Adrenal gland (tissue), 12 donors: Measurements from ENCODE around the gene DCTPP1. TPM values are rescaled to one million over a fixed set of nuclear protein-coding genes. Genes with fewer than 3 reads are reported as not detected.

Source experiments
- DNase-seq, 7 donors: peaks; one replicate each; pipeline ENCODE4 v3.0.0-alpha.2; 2019 to 2020
- H3K27ac ChIP-seq, 5 donors: fragments of 200-600 bp; sonication (generic) in 4 of 5; 1 replicate in 3 of 5; 2 replicates in 2 of 5; pipeline versions ENCODE4 v1.5.1 to v1.8.0; 2016 to 2020; ENCODE audit warnings: mild to moderate bottlenecking in 1 of 5
- H3K27me3 ChIP-seq: fragments of 200-600 bp; 2 replicates; pipeline ENCODE4 v1.8.0; 2021
- H3K36me3 ChIP-seq, 2 donors: fragments of 200-600 bp; replicated peaks in 1 of 2; 1 replicate in 1 of 2; 2 replicates in 1 of 2; pipeline versions ENCODE4 v1.5.1 to v1.8.0; 2018 to 2022
- H3K4me1 ChIP-seq, 2 donors: fragments of 200-600 bp; replicated peaks in 1 of 2; 1 replicate in 1 of 2; 2 replicates in 1 of 2; pipeline versions ENCODE4 v1.5.1 to v1.8.0; 2018 to 2021
- H3K4me3 ChIP-seq, 4 donors: fragments of 200-600 bp; sonication (generic) in 3 of 4; one replicate each; pipeline ENCODE4 v1.5.1; 2016 to 2018
- H3K9me3 ChIP-seq, 3 donors: fragments of 200-600 bp; sonication (generic) in 1 of 3; replicated peaks in 1 of 3; 1 replicate in 2 of 3; 2 replicates in 1 of 3; pipeline versions ENCODE4 v1.5.1 to v1.8.0; 2016 to 2021
- CTCF ChIP-seq, 6 experiments: fragments of 450-650 bp in 4 of 6; fragments of 200-600 bp in 2 of 6; sonication (generic) in 1 of 6; IDR thresholded peaks; 1 replicate in 5 of 6; 2 replicates in 1 of 6; pipeline versions ENCODE4 v1.5.1 to v1.8.0; 2016 to 2021; ENCODE audit warnings: antibody characterized with exemption in 6 of 6, mild to moderate bottlenecking in 2 of 6, moderate library complexity in 1 of 6
- POLR2A ChIP-seq, 2 donors: fragments of 450-650 bp; IDR thresholded peaks; one replicate each; pipeline ENCODE4 v1.6.1; 2017; ENCODE audit warnings: antibody characterized with exemption in 2 of 2, mild to moderate bottlenecking in 2 of 2, moderate library complexity in 1 of 2
- WGBS, 4 donors: extraction: QIAGEN DNeasy Blood & Tissue Kit in 2 of 4; methylation state at CpG; one replicate each; pipeline versions ENCODE4 v1.1.5 to v1.1.7; 2013 to 2017; 5-methylcytosine and 5-hydroxymethylcytosine counted together
- intact Hi-C, 2 donors: fragments of 100-400 bp; cut with DNase I; formaldehyde crosslinking; loops; one replicate each; pipeline versions ENCODE4 v1.14.1 to v1.15.0; 2022 to 2023
- polyA plus RNA-seq, 3 donors: library from polyadenylated mRNA; stranded (reverse); fragments of 200-250 nt in 2 of 3; fragments of 350-450 nt in 1 of 3; fragmentation: Illumina TruSeq in 1 of 3; extraction: RNeasy Lipid Tissue Mini Kit (QIAGEN cat#74804) in 1 of 3; gene quantifications; one replicate each; pipeline ENCODE4 v1.2.3, GENCODE V29; 2013 to 2014
- total RNA-seq, 9 donors: library from RNA; depleted of rRNA in 4 of 9; stranded (reverse); fragments of >200 nt in 4 of 9; fragments of 120-200 nt in 1 of 9; fragmentation: NEBNext Ultra II Directional in 1 of 9; extraction: Animal tissue kit (Norgen Biotek cat#: 25700) in 1 of 9; gene quantifications; one replicate each; pipeline versions ENCODE4 v1.1.0 to v1.2.4, GENCODE V29; 2013 to 2023
- donor health status: healthy with polysubstance abuse.
- donor health status: Bipolar disorder and iron deficiency.
- donor health status: DM: yes; HTN: yes; CAD: no.
- donor health status: DM: no; HTN: no; CAD: no.
- donor health status: DM: no; HTN: no; CAD: no.
- donor health status: DM: yes; HTN: yes; CAD: no.

Gene DCTPP1
- total and polyA plus RNA-seq, 12 donors = 11.7 to 33.9 (median 28.7) TPM

DNA sequence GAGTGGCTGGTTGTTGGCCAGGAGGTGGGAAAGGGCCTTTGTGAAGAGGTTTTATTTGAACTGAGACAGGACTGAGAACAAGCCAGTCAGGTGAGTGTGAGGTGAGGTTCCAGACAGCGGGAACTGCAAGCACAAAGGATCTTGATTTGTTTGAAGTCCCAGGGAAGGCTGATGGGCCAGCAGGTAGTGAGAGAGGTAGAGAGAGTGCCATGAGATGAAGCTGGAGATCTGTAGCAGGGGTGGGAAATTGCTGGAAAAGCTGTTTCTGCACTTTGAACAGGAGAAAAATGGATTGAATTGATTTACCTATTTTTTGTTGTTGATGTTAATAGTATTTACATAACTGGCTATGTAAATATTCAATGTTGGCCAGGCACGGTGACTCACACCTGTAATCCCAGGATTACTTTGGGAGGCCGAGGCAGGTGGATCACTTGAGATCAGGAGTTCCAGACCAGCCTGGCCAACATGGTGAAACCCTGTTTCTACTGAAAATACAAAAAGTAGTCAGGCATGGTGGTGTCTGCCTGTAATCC lies 7.7 kb upstream of the DCTPP1 start:
- H3K27me3 ChIP-seq = no peaks in the 10 kb centered on the region
- TF ChIP-seq POLR2A (IDR thresholded peaks at IDR 0.05) = no peak
- TF ChIP-seq CTCF (IDR thresholded peaks at IDR 0.05) = no peak
- no peaks in the 10 kb centered on the region for H3K9me3 ChIP-seq
- intact Hi-C loops = no loop called here
- H3K4me1 ChIP-seq = no peaks in the 10 kb centered on the region
- no peak for DNase-seq
- WGBS, 4 donors = 80 to 84% (median 82%) methylated on average over 3 of the region's 3 CpGs
- no peak overlapping the region for H3K4me3 ChIP-seq
- no peaks in the 10 kb centered on the region for H3K36me3 ChIP-seq
- no peak overlapping the region for H3K27ac ChIP-seq

DNA sequence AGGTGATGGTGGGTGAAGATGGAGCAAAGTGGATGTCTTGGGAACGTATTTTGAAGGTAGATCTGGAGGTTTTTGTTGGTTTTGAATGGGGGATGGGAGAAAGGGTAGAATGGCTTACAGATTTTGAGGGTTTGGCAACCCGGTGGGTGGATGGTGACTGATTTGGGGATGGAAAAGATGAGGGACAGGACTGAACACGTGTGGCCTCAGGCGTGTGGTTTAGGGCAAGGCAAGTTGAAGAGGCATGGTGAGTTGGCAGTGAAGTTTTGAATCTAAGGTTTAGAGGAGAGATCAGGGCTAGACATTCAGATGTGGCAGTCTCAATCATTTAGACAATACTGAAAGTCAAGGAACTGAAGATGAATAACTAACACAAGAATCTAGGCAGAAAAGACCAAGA lies 5.0 kb upstream of the DCTPP1 start:
- no peak overlapping the region for H3K27ac ChIP-seq
- 65 to 70% (median 67%) methylated on average over 4 of the region's 4 CpGs for WGBS, 4 donors
- H3K4me1 ChIP-seq = peaks cover 0 to 8% of the 10 kb centered on the region in 2 donors
- no peak for DNase-seq
- H3K9me3 ChIP-seq = no peaks in the 10 kb centered on the region
- intact Hi-C loops = no loop called here
- no peaks in the 10 kb centered on the region for H3K27me3 ChIP-seq
- no peaks in the 10 kb centered on the region for H3K36me3 ChIP-seq
- no peak for TF ChIP-seq POLR2A (IDR thresholded peaks at IDR 0.05)
- no peak for TF ChIP-seq CTCF (IDR thresholded peaks at IDR 0.05)
- H3K4me3 ChIP-seq = no peak overlapping the region

- peak overlapping the region in 1 of 4 donors; percentile 41 for H3K4me3 ChIP-seq
- peaks cover 9 to 20% of the 10 kb centered on the region in 2 donors for H3K4me1 ChIP-seq
- H3K36me3 ChIP-seq = no peaks in the 10 kb centered on the region
- H3K27ac ChIP-seq = peak overlapping the region in 3 of 5 donors; percentile 44 to 74 (median 70)
- peak in 1 of 7 donors; percentile 47 for DNase-seq
- no peaks in the 10 kb centered on the region for H3K9me3 ChIP-seq
- TF ChIP-seq POLR2A (IDR thresholded peaks at IDR 0.05) = no peak
- TF ChIP-seq CTCF (IDR thresholded peaks at IDR 0.05) = peak in 1 of 6 experiments; percentile 35
- H3K27me3 ChIP-seq = no peaks in the 10 kb centered on the region
- WGBS, 4 donors = 46 to 57% (median 48%) methylated on average over 13 to 19 of the region's 19 CpGs
- intact Hi-C loops = no loop called here
These were observed 669 bp upstream of the DCTPP1 start for GRCh38 chr16:30430428-30430970.

DNA sequence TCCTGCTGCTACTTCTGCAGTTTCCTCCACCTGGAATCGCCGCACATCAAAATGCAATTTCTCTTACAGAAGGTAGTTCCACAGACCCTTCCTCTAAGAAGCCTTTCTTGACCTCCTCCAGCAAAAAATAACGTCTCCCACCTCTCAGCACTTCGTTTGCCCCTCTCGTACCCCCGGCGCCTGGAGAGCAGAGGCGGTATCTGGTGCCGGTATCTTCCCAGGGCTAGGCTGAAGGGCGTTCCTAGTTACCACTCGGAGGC lies 482 bp downstream of the DCTPP1 start:
- Histone ChIP-seq H3K36me3 (peaks cover 0 to 1% of the 10 kb centered on the region in 2 donors), H3K4me1 (peaks cover 9 to 20% of the 10 kb centered on the region in 2 donors), H3K27me3 (no peaks in the 10 kb centered on the region), H3K4me3 (peak overlapping the region in 3 of 4 donors; percentile 28 to 52 (median 41)), H3K27ac (peak overlapping the region in 3 of 5 donors; percentile 29 to 74 (median 44)), H3K9me3 (no peaks in the 10 kb centered on the region)
- intact Hi-C loops = no loop called here
- TF ChIP-seq POLR2A (IDR thresholded peaks at IDR 0.05) = no peak
- no peak for TF ChIP-seq CTCF (IDR thresholded peaks at IDR 0.05)
- DNase-seq = no peak
- WGBS, 4 donors = 1 to 6% (median 4%) methylated on average over 3 to 11 of the region's 11 CpGs
